Measurements from ENCODE around the gene RNF215. TPM values are rescaled to one million over a fixed set of nuclear protein-coding genes. Genes with fewer than 3 reads are reported as not detected.

Gene RNF215
- total and polyA plus RNA-seq, 2 of the 13 experiments (the other 11 are each of a cell fraction or from before 2014, with no cell fraction given), result 5.3 to 6.1 TPM

DNA sequence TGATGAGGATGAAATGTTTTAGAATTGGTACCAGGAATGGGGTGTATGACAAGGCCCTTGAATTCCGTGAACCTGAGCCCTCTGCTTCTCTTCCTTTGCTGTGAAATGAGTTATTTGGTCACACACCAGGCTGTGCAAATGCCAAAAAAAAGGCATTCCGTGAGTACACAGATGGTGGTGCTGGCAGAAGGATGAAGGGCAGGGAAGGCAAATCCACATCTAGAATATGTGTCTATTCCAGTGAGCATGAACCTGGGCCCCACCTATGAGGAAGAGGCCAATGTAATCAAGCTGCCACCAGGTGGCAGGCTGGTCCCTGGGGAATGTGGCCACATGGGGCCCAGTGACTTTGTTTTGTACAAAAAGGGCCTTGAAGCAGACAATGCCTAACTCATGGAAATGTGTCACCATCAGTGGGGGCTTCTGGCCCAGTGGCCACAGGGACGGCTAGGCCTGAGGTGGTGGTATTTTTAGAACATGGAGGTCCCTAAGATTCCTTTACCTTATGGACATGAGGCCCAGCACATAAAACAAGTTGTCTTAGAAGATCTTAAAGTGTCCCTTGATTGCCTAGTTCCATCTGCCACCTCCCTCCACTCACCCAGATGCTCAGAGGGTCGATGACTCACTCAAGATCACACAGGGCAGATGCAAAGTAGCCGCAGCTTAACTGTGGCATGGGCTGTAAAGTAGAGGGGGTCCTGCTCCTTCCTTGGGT is 3.9 kb upstream of the RNF215 start (continued):
- TF ChIP-seq, protein P1, sequence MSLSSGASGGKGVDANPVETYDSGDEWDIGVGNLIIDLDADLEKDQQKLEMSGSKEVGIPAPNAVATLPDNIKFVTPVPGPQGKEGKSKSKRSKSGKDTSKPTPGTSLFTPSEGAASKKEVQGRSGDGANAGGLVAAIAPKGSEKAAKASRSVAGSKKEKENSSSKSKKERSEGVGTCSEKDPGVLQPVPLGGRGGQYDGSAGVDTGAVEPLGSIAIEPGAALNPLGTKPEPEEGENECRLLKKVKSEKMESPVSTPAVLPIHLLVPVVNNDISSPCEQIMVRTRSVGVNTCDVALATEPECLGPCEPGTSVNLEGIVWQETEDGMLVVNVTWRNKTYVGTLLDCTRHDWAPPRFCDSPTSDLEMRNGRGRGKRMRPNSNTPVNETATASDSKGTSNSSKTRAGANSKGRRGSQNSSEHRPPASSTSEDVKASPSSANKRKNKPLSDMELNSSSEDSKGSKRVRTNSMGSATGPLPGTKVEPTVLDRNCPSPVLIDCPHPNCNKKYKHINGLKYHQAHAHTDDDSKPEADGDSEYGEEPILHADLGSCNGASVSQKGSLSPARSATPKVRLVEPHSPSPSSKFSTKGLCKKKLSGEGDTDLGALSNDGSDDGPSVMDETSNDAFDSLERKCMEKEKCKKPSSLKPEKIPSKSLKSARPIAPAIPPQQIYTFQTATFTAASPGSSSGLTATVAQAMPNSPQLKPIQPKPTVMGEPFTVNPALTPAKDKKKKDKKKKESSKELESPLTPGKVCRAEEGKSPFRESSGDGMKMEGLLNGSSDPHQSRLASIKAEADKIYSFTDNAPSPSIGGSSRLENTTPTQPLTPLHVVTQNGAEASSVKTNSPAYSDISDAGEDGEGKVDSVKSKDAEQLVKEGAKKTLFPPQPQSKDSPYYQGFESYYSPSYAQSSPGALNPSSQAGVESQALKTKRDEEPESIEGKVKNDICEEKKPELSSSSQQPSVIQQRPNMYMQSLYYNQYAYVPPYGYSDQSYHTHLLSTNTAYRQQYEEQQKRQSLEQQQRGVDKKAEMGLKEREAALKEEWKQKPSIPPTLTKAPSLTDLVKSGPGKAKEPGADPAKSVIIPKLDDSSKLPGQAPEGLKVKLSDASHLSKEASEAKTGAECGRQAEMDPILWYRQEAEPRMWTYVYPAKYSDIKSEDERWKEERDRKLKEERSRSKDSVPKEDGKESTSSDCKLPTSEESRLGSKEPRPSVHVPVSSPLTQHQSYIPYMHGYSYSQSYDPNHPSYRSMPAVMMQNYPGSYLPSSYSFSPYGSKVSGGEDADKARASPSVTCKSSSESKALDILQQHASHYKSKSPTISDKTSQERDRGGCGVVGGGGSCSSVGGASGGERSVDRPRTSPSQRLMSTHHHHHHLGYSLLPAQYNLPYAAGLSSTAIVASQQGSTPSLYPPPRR (CRISPR knock-in tag; IDR thresholded peaks at IDR 0.05; ENCODE audit: borderline replicate concordance), result no peak
- TF ChIP-seq KDM5B (CRISPR knock-in tag; IDR thresholded peaks at IDR 0.05; ENCODE audit: borderline replicate concordance) (no peak), NFE2L2 (IDR thresholded peaks at IDR 0.05; ENCODE audit: low read length) (no peak), ZNF44 (CRISPR knock-in tag; IDR thresholded peaks at IDR 0.05) (no peak), ZNF121 (CRISPR knock-in tag; IDR thresholded peaks at IDR 0.05) (no peak), ZNF326 (CRISPR knock-in tag; IDR thresholded peaks at IDR 0.05; ENCODE audit: borderline replicate concordance) (no peak), ZNF367 (CRISPR knock-in tag; IDR thresholded peaks at IDR 0.05; ENCODE audit: borderline replicate concordance) (no peak), GPN1 (CRISPR knock-in tag; IDR thresholded peaks at IDR 0.05; ENCODE audit: borderline replicate concordance) (no peak), SIX4 (CRISPR knock-in tag; IDR thresholded peaks at IDR 0.05) (no peak), ZBTB7B (CRISPR knock-in tag; IDR thresholded peaks at IDR 0.05) (0 out of 2 replicates have a peak, but pooled peaks have one; percentile 57), CBX5 (CRISPR knock-in tag; IDR thresholded peaks at IDR 0.05; ENCODE audit: borderline replicate concordance) (no peak), TGIF2 (CRISPR knock-in tag; IDR thresholded peaks at IDR 0.05) (0 out of 2 replicates have a peak, but pooled peaks have one; percentile 25), RAD51 (IDR thresholded peaks at IDR 0.05; ENCODE audit: borderline replicate concordance) (no peak), GTF3A (CRISPR knock-in tag; conservative IDR thresholded peaks at IDR 0.05) (no peak)
- TF ChIP-seq, protein P2, sequence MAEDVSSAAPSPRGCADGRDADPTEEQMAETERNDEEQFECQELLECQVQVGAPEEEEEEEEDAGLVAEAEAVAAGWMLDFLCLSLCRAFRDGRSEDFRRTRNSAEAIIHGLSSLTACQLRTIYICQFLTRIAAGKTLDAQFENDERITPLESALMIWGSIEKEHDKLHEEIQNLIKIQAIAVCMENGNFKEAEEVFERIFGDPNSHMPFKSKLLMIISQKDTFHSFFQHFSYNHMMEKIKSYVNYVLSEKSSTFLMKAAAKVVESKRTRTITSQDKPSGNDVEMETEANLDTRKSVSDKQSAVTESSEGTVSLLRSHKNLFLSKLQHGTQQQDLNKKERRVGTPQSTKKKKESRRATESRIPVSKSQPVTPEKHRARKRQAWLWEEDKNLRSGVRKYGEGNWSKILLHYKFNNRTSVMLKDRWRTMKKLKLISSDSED (CRISPR knock-in tag; IDR thresholded peaks at IDR 0.05), result no peak
- TF ChIP-seq, protein P3, sequence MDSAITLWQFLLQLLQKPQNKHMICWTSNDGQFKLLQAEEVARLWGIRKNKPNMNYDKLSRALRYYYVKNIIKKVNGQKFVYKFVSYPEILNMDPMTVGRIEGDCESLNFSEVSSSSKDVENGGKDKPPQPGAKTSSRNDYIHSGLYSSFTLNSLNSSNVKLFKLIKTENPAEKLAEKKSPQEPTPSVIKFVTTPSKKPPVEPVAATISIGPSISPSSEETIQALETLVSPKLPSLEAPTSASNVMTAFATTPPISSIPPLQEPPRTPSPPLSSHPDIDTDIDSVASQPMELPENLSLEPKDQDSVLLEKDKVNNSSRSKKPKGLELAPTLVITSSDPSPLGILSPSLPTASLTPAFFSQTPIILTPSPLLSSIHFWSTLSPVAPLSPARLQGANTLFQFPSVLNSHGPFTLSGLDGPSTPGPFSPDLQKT (CRISPR knock-in tag; IDR thresholded peaks at IDR 0.05; ENCODE audit: borderline replicate concordance), result no peak
- TF ChIP-seq, protein P4, sequence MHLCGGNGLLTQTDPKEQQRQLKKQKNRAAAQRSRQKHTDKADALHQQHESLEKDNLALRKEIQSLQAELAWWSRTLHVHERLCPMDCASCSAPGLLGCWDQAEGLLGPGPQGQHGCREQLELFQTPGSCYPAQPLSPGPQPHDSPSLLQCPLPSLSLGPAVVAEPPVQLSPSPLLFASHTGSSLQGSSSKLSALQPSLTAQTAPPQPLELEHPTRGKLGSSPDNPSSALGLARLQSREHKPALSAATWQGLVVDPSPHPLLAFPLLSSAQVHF (CRISPR knock-in tag; IDR thresholded peaks at IDR 0.05), result no peak
